GM12872 (cell line): ENCODE results near the gene ZMAT5.

ENCODE experiments used
- CTCF ChIP-seq: IDR thresholded peaks from 3 replicates; pipeline ENCODE4 v1.5.1; 2011; ENCODE audit warnings: low read depth, mild to moderate bottlenecking, low read length, moderate library complexity; ENCODE audit not compliant: insufficient read depth

Gene ZMAT5

GRCh38 chr22:29718949-29719898 lies 47.6 kb downstream of the ZMAT5 start:
- TF ChIP-seq CTCF = no peak

GRCh38 chr22:29717789-29718188 lies 49.0 kb downstream of the ZMAT5 start:
- no peak for TF ChIP-seq CTCF

GRCh38 chr22:29716814-29717545 lies 49.8 kb downstream of the ZMAT5 start:
- TF ChIP-seq CTCF = no peak

- TF ChIP-seq CTCF = no peak
Measured at GRCh38 chr22:29715705-29716104, 51.1 kb downstream of the ZMAT5 start.

GRCh38 chr22:29715240-29715639 lies 51.6 kb downstream of the ZMAT5 start:
- no peak for TF ChIP-seq CTCF

- no peak for TF ChIP-seq CTCF
Measured at GRCh38 chr22:29713156-29713727, 53.6 kb downstream of the ZMAT5 start.

GRCh38 chr22:29712119-29712518 lies 54.7 kb downstream of the ZMAT5 start:
- TF ChIP-seq CTCF = no peak
